GM18505 (cell line): Measurements from ENCODE around the gene NDST1.

Experiments used
- ATAC-seq: cut with Tn5 transposase; IDR thresholded peaks from one replicate; pipeline ENCODE4 v1.9.1; 2021; ENCODE audit not compliant: unreplicated experiment
- POLR2A ChIP-seq: IDR thresholded peaks from 4 replicates; pipeline ENCODE4 v1.6.1; 2011; ENCODE audit warnings: borderline replicate concordance; ENCODE audit not compliant: insufficient read depth, insufficient read length; ENCODE audit errors: extremely low read depth

The NDST1 gene

GRCh38 chr5:150585781-150586341, 77.9 kb downstream of the NDST1 start:
- no peak for TF ChIP-seq POLR2A
- no peak for ATAC-seq

GRCh38 chr5:150587016-150587415, 79.1 kb downstream of the NDST1 start:
- no peak for TF ChIP-seq POLR2A
- no peak for ATAC-seq

GRCh38 chr5:150587856-150588595, 80.1 kb downstream of the NDST1 start:
- no peak for TF ChIP-seq POLR2A
- no peak for ATAC-seq

GRCh38 chr5:150588596-150588890, 80.6 kb downstream of the NDST1 start:
- no peak for ATAC-seq
- no peak for TF ChIP-seq POLR2A

GRCh38 chr5:150589862-150590601, 82.1 kb downstream of the NDST1 start:
- ATAC-seq, result no peak
- TF ChIP-seq POLR2A, result no peak

- no peak for ATAC-seq
- TF ChIP-seq POLR2A, result no peak
Observed at GRCh38 chr5:150590979-150591695, 83.2 kb downstream of the NDST1 start.

GRCh38 chr5:150593593-150593992, 85.7 kb downstream of the NDST1 start:
- no peak for ATAC-seq
- TF ChIP-seq POLR2A, result no peak

GRCh38 chr5:150593996-150594395, 86.1 kb downstream of the NDST1 start:
- no peak for ATAC-seq
- TF ChIP-seq POLR2A, result no peak

GRCh38 chr5:150595466-150596031, 87.6 kb downstream of the NDST1 start:
- TF ChIP-seq POLR2A, result no peak
- ATAC-seq, result no peak

GRCh38 chr5:150596313-150596712, 88.4 kb downstream of the NDST1 start:
- ATAC-seq, result no peak
- no peak for TF ChIP-seq POLR2A

GRCh38 chr5:150596826-150597225, 88.9 kb downstream of the NDST1 start:
- TF ChIP-seq POLR2A, result no peak
- no peak for ATAC-seq

- TF ChIP-seq POLR2A, result no peak
- no peak for ATAC-seq
Observed at GRCh38 chr5:150598006-150598405, 90.1 kb downstream of the NDST1 start.

- no peak for TF ChIP-seq POLR2A
- ATAC-seq, result no peak
Observed at GRCh38 chr5:150598821-150599273, 90.9 kb downstream of the NDST1 start.
